Upper lobe of left lung (tissue), 6 donors: Measurements from ENCODE around the gene SPATA33. TPM values are rescaled to one million over a fixed set of nuclear protein-coding genes. Genes with fewer than 3 reads are reported as not detected.
"Not testable (repeated sequence)": the region's sequence is repeated elsewhere in the genome, so short reads cannot be mapped to it uniquely, and the experiment has no call there.

Experiments used
- ATAC-seq, 2 donors: fragments of 200-7000 bp; cut with Tn5 transposase; one replicate each; pipeline ENCODE4 v1.9.1; 2022; ENCODE audit warnings: mild to moderate bottlenecking in 2 of 2, moderate library complexity in 2 of 2; ENCODE audit not compliant: low FRiP score in 2 of 2
- DNase-seq, 2 donors: peaks; one replicate each; pipeline ENCODE4 v3.0.0-alpha.2; 2019 to 2020
- H3K27ac ChIP-seq, 4 donors: fragments of 200-600 bp; sonication (generic); one replicate each; pipeline ENCODE4 v1.5.1; 2016 to 2019
- H3K27me3 ChIP-seq, 4 donors: fragments of 200-600 bp; sonication (generic); one replicate each; pipeline ENCODE4 v1.5.1; 2017 to 2019
- H3K36me3 ChIP-seq, 4 donors: fragments of 200-600 bp; sonication (generic); one replicate each; pipeline ENCODE4 v1.5.1; 2016 to 2019
- H3K4me1 ChIP-seq, 4 donors: fragments of 200-600 bp; sonication (generic); one replicate each; pipeline ENCODE4 v1.5.1; 2018 to 2019
- H3K4me3 ChIP-seq, 4 donors: fragments of 200-600 bp; sonication (generic); one replicate each; pipeline ENCODE4 v1.5.1; 2017 to 2019; ENCODE audit warnings: mild to moderate bottlenecking in 2 of 4, moderate library complexity in 1 of 4
- H3K9me3 ChIP-seq, 4 donors: fragments of 200-600 bp; sonication (generic); one replicate each; pipeline ENCODE4 v1.5.1; 2018 to 2019
- EP300 ChIP-seq, 4 donors: sonication (generic); formaldehyde crosslinking; IDR thresholded peaks; one replicate each; pipeline ENCODE4 v1.5.1; 2017; ENCODE audit warnings: antibody characterized with exemption in 4 of 4, control low read depth in 2 of 4
- POLR2A ChIP-seq, 4 donors: fragments of 450-650 bp; IDR thresholded peaks; one replicate each; pipeline ENCODE4 v1.5.1; 2016 to 2017; ENCODE audit warnings: antibody characterized with exemption in 4 of 4, mild to moderate bottlenecking in 2 of 4
- POLR2AphosphoS5 ChIP-seq, 2 donors: sonication (generic); formaldehyde crosslinking; IDR thresholded peaks; one replicate each; pipeline ENCODE4 v1.5.1; 2017; ENCODE audit warnings: antibody characterized with exemption in 2 of 2
- WGBS, 2 donors: methylation state at CpG; one replicate each; pipeline ENCODE4 v1.1.5; 2017 to 2018; 5-methylcytosine and 5-hydroxymethylcytosine counted together
- total RNA-seq, 6 donors: library from RNA; depleted of rRNA in 4 of 6; stranded (reverse); fragments of >200 nt in 4 of 6; gene quantifications; one replicate each; pipeline versions ENCODE4 v1.1.0 to v1.2.1, GENCODE V29; 2016 to 2021
- TF ChIP-seq, protein P1 (sequence below), 6 experiments: fragments of 450-650 bp in 4 of 6; fragments of 200-600 bp in 2 of 6; sonication (generic) in 2 of 6; IDR thresholded peaks; one replicate each; pipeline ENCODE4 v1.5.1; 2016 to 2019; ENCODE audit warnings: antibody characterized with exemption in 6 of 6
- donor health status: DM: no; HTN: no; CAD: no; lungs with moderate emphysema.
- donor health status: DM: no; HTN: yes; CAD: no; lungs with severe emphysema.

Gene SPATA33
- total RNA-seq, 6 donors from 2014 or later: 5.8 to 22.0 (median 8.8) TPM

GRCh38 chr16:89669755-89670154 lies 12.1 kb downstream of the SPATA33 start:
- Histone ChIP-seq H3K9me3 (no peaks in the 10 kb centered on the region), H3K4me3 (no peak overlapping the region), H3K4me1 (peaks cover 0 to 15% (median 2%) of the 10 kb centered on the region in 4 donors), H3K27me3 (no peaks in the 10 kb centered on the region), H3K36me3 (no peaks in the 10 kb centered on the region), H3K27ac (no peak overlapping the region)
- TF ChIP-seq POLR2AphosphoS5 (IDR thresholded peaks at IDR 0.05): no peak
- TF ChIP-seq POLR2A (IDR thresholded peaks at IDR 0.05): no peak
- TF ChIP-seq, protein P1, sequence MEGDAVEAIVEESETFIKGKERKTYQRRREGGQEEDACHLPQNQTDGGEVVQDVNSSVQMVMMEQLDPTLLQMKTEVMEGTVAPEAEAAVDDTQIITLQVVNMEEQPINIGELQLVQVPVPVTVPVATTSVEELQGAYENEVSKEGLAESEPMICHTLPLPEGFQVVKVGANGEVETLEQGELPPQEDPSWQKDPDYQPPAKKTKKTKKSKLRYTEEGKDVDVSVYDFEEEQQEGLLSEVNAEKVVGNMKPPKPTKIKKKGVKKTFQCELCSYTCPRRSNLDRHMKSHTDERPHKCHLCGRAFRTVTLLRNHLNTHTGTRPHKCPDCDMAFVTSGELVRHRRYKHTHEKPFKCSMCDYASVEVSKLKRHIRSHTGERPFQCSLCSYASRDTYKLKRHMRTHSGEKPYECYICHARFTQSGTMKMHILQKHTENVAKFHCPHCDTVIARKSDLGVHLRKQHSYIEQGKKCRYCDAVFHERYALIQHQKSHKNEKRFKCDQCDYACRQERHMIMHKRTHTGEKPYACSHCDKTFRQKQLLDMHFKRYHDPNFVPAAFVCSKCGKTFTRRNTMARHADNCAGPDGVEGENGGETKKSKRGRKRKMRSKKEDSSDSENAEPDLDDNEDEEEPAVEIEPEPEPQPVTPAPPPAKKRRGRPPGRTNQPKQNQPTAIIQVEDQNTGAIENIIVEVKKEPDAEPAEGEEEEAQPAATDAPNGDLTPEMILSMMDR (IDR thresholded peaks at IDR 0.05): no peak
- no peak for TF ChIP-seq EP300 (IDR thresholded peaks at IDR 0.05)
- no peak for DNase-seq
- WGBS, 2 donors: 80 to 88% methylated on average over 2 to 13 of the region's 13 CpGs
- no peak for ATAC-seq

DNA sequence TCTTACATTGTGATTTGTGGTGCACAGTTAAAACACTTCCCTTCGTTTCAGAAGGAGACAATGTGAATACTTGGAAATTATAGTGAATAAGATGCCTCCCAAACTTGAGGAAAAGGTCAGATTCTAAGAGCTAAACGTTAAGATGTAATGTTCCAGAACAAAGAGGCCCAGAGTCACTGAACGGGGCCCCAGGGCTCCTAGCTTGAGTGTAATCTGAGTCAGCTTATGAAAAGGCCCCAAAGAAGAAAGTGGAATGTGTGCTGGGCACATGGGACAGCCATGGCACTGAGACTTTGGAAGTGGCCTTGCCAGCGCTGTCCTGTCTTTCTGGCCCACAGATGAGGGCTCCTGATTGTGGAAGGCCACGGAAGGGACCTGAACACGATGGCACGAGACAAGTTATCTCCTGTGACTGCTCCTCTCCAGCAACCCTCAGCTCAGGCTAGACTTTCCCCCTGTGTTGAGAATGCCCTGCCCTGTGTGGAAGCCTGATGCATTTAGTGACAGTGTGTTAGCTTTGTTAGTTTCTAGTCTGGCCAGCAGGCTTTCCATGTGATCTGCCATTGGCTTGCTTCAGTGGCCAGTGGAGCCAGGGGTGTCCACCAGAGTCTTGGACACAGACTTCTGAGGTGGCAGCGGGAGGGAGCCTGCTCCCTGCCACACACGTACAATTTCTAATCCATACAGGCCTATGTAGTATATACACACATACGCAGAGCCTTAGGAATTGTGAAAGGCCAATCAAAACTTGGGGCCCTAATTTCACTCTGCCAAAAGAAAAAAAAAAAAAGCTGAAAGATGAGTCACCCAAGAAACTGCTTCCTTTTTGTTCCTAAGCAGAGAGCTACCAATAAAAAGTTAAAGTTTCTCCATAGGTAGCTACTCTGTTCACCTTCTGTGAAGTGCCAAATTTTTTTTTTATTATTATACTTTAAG lies 13.1 kb downstream of the SPATA33 start:
- peaks cover 0 to 15% (median 2%) of the 10 kb centered on the region in 4 donors for H3K4me1 ChIP-seq
- TF ChIP-seq POLR2AphosphoS5 (IDR thresholded peaks at IDR 0.05) (no peak), POLR2A (IDR thresholded peaks at IDR 0.05) (no peak), EP300 (IDR thresholded peaks at IDR 0.05) (no peak)
- whole genome bisulfite sequencing, 2 donors: 84 to 91% methylated on average over 9 to 10 of the region's 10 CpGs
- no peak overlapping the region for H3K27ac ChIP-seq
- H3K27me3 ChIP-seq: no peaks in the 10 kb centered on the region
- H3K9me3 ChIP-seq: no peaks in the 10 kb centered on the region
- no peaks in the 10 kb centered on the region for H3K36me3 ChIP-seq
- ATAC-seq (no peak), DNase-seq (no peak)
- H3K4me3 ChIP-seq: no peak overlapping the region

- not testable (repeated sequence) for H3K9me3 ChIP-seq, H3K36me3 ChIP-seq, H3K27ac ChIP-seq, H3K27me3 ChIP-seq, H3K4me3 ChIP-seq, DNase-seq, ATAC-seq
- 87 to 93% methylated on average over 4 of the region's 4 CpGs for WGBS, 2 donors
- H3K4me1 ChIP-seq: peaks cover 0 to 15% (median 2%) of the 10 kb centered on the region in 4 donors
Measured at GRCh38 chr16:89671565-89671964, 13.9 kb downstream of the SPATA33 start.

DNA sequence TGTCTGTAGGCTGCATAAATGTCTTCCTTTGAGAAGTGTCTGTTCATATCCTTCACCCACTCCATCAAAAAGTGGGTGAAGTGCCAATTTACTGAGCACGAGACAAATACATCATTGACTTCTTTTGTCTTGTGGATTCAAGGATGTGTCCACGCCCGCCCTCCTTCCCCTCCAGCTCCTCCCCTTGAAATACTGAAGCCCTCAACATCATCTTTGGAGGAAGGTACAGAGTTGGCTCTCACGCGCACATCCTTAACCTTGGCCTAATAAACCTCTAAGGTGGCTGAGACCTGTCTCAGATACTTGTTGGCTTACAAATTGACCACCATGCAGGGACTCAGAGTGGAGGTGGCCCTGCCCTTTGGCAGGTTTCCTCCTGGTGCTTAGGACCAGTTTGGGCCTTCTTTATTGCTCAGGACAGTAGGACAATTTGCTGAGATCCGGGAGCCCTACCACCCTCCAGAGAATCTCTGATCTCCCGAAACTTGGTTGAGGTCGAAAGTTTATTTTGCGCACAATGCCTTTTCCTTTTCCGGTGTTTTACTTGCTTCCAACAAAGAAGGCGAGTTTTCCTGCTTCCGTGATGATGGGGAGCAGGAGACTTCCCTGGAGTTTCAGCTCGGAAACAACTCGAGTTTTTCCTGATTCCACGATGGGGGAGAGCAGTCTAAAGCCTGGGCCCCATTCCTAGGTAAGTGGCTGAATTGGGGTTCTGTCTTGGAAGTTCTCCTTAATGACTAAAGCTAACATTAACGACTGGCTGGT lies 14.7 kb downstream of the SPATA33 start:
- no peak for TF ChIP-seq EP300 (IDR thresholded peaks at IDR 0.05)
- TF ChIP-seq POLR2A (IDR thresholded peaks at IDR 0.05): no peak
- peak in 1 of 2 donors; percentile 3 for TF ChIP-seq POLR2AphosphoS5 (IDR thresholded peaks at IDR 0.05)
- TF ChIP-seq, protein P1 (IDR thresholded peaks at IDR 0.05): no peak
- no peaks in the 10 kb centered on the region for H3K36me3 ChIP-seq
- peak overlapping the region; percentile 48 to 74 (median 68) for H3K27ac ChIP-seq
- ATAC-seq (no peak), DNase-seq (no peak)
- no peaks in the 10 kb centered on the region for H3K27me3 ChIP-seq
- WGBS, 2 donors: 73 to 75% methylated on average over 16 of the region's 16 CpGs
- H3K4me3 ChIP-seq: no peak overlapping the region
- peaks cover 0 to 15% (median 2%) of the 10 kb centered on the region in 4 donors for H3K4me1 ChIP-seq
- no peaks in the 10 kb centered on the region for H3K9me3 ChIP-seq

- Histone ChIP-seq H3K9me3 (peaks cover 0 to 4% (median 0%) of the 10 kb centered on the region in 4 donors), H3K36me3 (no peaks in the 10 kb centered on the region), H3K4me3 (no peak overlapping the region), H3K27ac (no peak overlapping the region), H3K27me3 (no peaks in the 10 kb centered on the region), H3K4me1 (no peaks in the 10 kb centered on the region)
- DNase-seq (no peak), ATAC-seq (no peak)
- WGBS, 2 donors: 96 to 98% methylated on average over 2 of the region's 2 CpGs
- TF ChIP-seq POLR2A (IDR thresholded peaks at IDR 0.05): no peak
- TF ChIP-seq, protein P1 (IDR thresholded peaks at IDR 0.05): no peak
- no peak for TF ChIP-seq EP300 (IDR thresholded peaks at IDR 0.05)
- TF ChIP-seq POLR2AphosphoS5 (IDR thresholded peaks at IDR 0.05): no peak
Measured at GRCh38 chr16:89678258-89678657, 20.6 kb downstream of the SPATA33 start.
